Gastroesophageal sphincter (tissue), 4 donors: ENCODE data around the gene ITGB1BP1. TPM values are rescaled to one million over a fixed set of nuclear protein-coding genes. Genes with fewer than 3 reads are reported as not detected.

Experiments
- ATAC-seq: fragments of 150-250 bp; one replicate; pipeline ENCODE4 v1.9.1; 2016; ENCODE audit warnings: mild to moderate bottlenecking, moderate library complexity
- H3K27ac ChIP-seq, 4 donors: fragments of 200-600 bp; sonication (generic) in 3 of 4; 1 replicate in 3 of 4; 2 replicates in 1 of 4; pipeline ENCODE4 v1.5.1; 2016 to 2019
- H3K27me3 ChIP-seq: fragments of 200-600 bp; sonication (generic); one replicate; pipeline ENCODE4 v1.5.1; 2019
- H3K36me3 ChIP-seq, 2 donors: fragments of 200-600 bp; sonication (generic); one replicate each; pipeline ENCODE4 v1.5.1; 2019; ENCODE audit warnings: control low read depth in 1 of 2
- H3K4me1 ChIP-seq, 3 donors: fragments of 200-600 bp; sonication (generic); 1 replicate in 2 of 3; 2 replicates in 1 of 3; pipeline ENCODE4 v1.5.1; 2016 to 2019; ENCODE audit warnings: control low read depth in 2 of 3
- H3K4me3 ChIP-seq, 2 donors: fragments of 200-600 bp; sonication (generic); one replicate each; pipeline ENCODE4 v1.5.1; 2019; ENCODE audit warnings: mild to moderate bottlenecking in 1 of 2, moderate library complexity in 1 of 2
- H3K9me3 ChIP-seq, 3 donors: fragments of 200-600 bp; sonication (generic); one replicate each; pipeline ENCODE4 v1.5.1; 2017 to 2019; ENCODE audit warnings: control low read depth in 2 of 3
- CTCF ChIP-seq, 4 experiments: fragments of 200-600 bp in 2 of 4; fragments of 450-650 bp in 2 of 4; sonication (generic) in 1 of 4; IDR thresholded peaks; one replicate each; pipeline ENCODE4 v1.5.1; 2017 to 2019; ENCODE audit warnings: antibody characterized with exemption in 4 of 4, mild to moderate bottlenecking in 2 of 4, moderate library complexity in 2 of 4
- EP300 ChIP-seq: sonication (generic); formaldehyde crosslinking; IDR thresholded peaks from one replicate; pipeline ENCODE4 v1.6.1; 2017; ENCODE audit warnings: antibody characterized with exemption, mild to moderate bottlenecking
- POLR2A ChIP-seq, 2 donors: fragments of 450-650 bp; IDR thresholded peaks; one replicate each; pipeline ENCODE4 v1.6.1; 2017; ENCODE audit warnings: antibody characterized with exemption in 2 of 2, mild to moderate bottlenecking in 2 of 2, moderate library complexity in 1 of 2
- POLR2AphosphoS5 ChIP-seq: sonication (generic); formaldehyde crosslinking; IDR thresholded peaks from one replicate; pipeline ENCODE4 v1.6.1; 2017; ENCODE audit warnings: antibody characterized with exemption
- WGBS, 2 donors: methylation state at CpG; one replicate each; pipeline ENCODE4 v1.1.5; 2018; ENCODE audit warnings: low coverage in 1 of 2; 5-methylcytosine and 5-hydroxymethylcytosine counted together
- total RNA-seq, 4 donors: library from RNA; depleted of rRNA; stranded (reverse); fragments of >200 nt; gene quantifications; one replicate each; pipeline ENCODE4 v1.1.0, GENCODE V29; 2016

ITGB1BP1 gene
- total RNA-seq, 4 donors from 2014 or later: 52.8 to 80.4 (median 69.6) TPM

DNA sequence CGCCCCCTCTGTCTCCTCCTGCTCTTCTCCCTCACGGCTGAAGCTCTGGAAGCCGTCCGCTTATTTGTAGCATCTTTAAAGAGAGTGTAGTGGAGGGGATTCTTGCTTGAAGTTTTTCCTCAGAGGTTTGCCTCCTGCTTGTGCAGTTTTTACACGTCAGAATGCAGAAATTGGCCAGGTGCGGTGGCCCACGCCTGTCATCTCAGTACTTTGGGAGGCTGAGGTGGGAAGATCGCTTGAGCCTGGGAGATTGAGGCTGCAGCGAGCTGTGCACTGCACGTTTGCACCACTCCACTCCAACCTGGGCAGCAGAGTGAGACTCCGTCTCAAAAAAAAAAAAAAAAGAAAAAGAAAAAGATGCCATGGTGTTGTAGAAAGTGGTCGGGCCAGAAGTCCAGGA lies 69.0 kb downstream of the ITGB1BP1 start:
- no peaks in the 10 kb centered on the region for H3K4me1 ChIP-seq
- 89 to 98% methylated on average over 5 to 7 of the region's 12 CpGs for WGBS, 2 donors
- H3K27ac ChIP-seq: no peak overlapping the region
- H3K9me3 ChIP-seq: no peaks in the 10 kb centered on the region
- no peak overlapping the region for H3K4me3 ChIP-seq
- ATAC-seq: no peak
- TF ChIP-seq EP300 (no peak), POLR2AphosphoS5 (no peak), POLR2A (IDR thresholded peaks at IDR 0.05) (no peak), CTCF (IDR thresholded peaks at IDR 0.05) (no peak)
- H3K27me3 ChIP-seq: no peaks in the 10 kb centered on the region
- peaks cover 0 to 89% of the 10 kb centered on the region in 2 donors for H3K36me3 ChIP-seq

Other genes starting within 250 kb of the ITGB1BP1 start
- gene ASAP2, start 216.7 kb downstream of the ITGB1BP1 start, total RNA-seq: 10 to 100 TPM; 18.3 to 31.4 (median 26.2) TPM
- gene CPSF3, start 126 bp upstream of the ITGB1BP1 start, total RNA-seq: 10 to 100 TPM; 18.0 to 27.0 (median 26.1) TPM
- 10 to 100 TPM; 53.6 to 82.0 (median 75.7) TPM for gene IAH1, start 51.0 kb upstream of the ITGB1BP1 start, total RNA-seq
- 10 to 100 TPM; 16.0 to 38.3 (median 17.9) TPM for gene ADAM17, start 132.3 kb upstream of the ITGB1BP1 start, total RNA-seq
- 100 to 1,000 TPM; 226 to 282 (median 255) TPM for gene YWHAQ, start 207.5 kb upstream of the ITGB1BP1 start, total RNA-seq